Sigmoid colon (tissue), 7 donors: ENCODE results near the gene CACNA1G. TPM values are rescaled to one million over a fixed set of nuclear protein-coding genes. Genes with fewer than 3 reads are reported as not detected.

Experiments used
- DNase-seq: peaks from one replicate; pipeline ENCODE4 v3.0.0-alpha.2; 2019
- H3K27ac ChIP-seq, 4 donors: fragments of 200-600 bp; sonication (generic); one replicate each; pipeline ENCODE4 v1.5.1; 2016 to 2019; ENCODE audit warnings: mild to moderate bottlenecking in 1 of 4
- H3K27me3 ChIP-seq, 3 donors: fragments of 200-600 bp; sonication (generic); one replicate each; pipeline ENCODE4 v1.5.1; 2019; ENCODE audit warnings: mild to moderate bottlenecking in 1 of 3
- H3K36me3 ChIP-seq, 4 donors: fragments of 200-600 bp; sonication (generic); one replicate each; pipeline ENCODE4 v1.5.1; 2016 to 2019
- H3K4me1 ChIP-seq, 4 donors: fragments of 200-600 bp; sonication (generic); one replicate each; pipeline ENCODE4 v1.5.1; 2017 to 2019
- H3K4me3 ChIP-seq, 4 donors: fragments of 200-600 bp; sonication (generic); one replicate each; pipeline ENCODE4 v1.5.1; 2017 to 2019; ENCODE audit warnings: mild to moderate bottlenecking in 2 of 4, moderate library complexity in 1 of 4
- H3K9me3 ChIP-seq, 4 donors: fragments of 200-600 bp in 3 of 4; sonication (generic) in 3 of 4; one replicate each; pipeline versions ENCODE4 v1.5.1 to v1.6.1; 2013 to 2019
- CTCF ChIP-seq, 4 experiments: fragments of 450-650 bp in 3 of 4; fragments of 200-600 bp in 1 of 4; IDR thresholded peaks; one replicate each; pipeline ENCODE4 v1.5.1; 2016 to 2019; ENCODE audit warnings: antibody characterized with exemption in 4 of 4, mild to moderate bottlenecking in 3 of 4, moderate library complexity in 2 of 4
- EP300 ChIP-seq, 4 donors: sonication (generic); formaldehyde crosslinking; IDR thresholded peaks; one replicate each; pipeline ENCODE4 v1.6.1; 2017; ENCODE audit warnings: antibody characterized with exemption in 4 of 4
- POLR2A ChIP-seq, 2 donors: fragments of 450-650 bp; IDR thresholded peaks; one replicate each; pipeline ENCODE4 v1.6.1; 2016; ENCODE audit warnings: antibody characterized with exemption in 2 of 2, mild to moderate bottlenecking in 2 of 2, moderate library complexity in 2 of 2
- POLR2AphosphoS5 ChIP-seq, 4 donors: sonication (generic); formaldehyde crosslinking; IDR thresholded peaks; one replicate each; pipeline ENCODE4 v1.6.1; 2017; ENCODE audit warnings: antibody characterized with exemption in 4 of 4
- WGBS, 2 donors: extraction: QIAGEN DNeasy Blood & Tissue Kit; methylation state at CpG; one replicate each; pipeline ENCODE4 v1.1.7; 2013; 5-methylcytosine and 5-hydroxymethylcytosine counted together
- intact Hi-C: fragments of 100-400 bp; cut with DNase I; formaldehyde crosslinking; loops from one replicate; pipeline ENCODE4 v1.15.1; 2023
- polyA plus RNA-seq, 3 donors: library from polyadenylated mRNA; stranded (reverse); fragments of 200-250 nt; gene quantifications; one replicate each; pipeline ENCODE4 v1.2.3, GENCODE V29; 2013
- total RNA-seq, 4 donors: library from RNA; depleted of rRNA; stranded (reverse); fragments of >200 nt; gene quantifications; one replicate each; pipeline ENCODE4 v1.1.0, GENCODE V29; 2016
- donor health status: healthy with polysubstance abuse.
- donor health status: Bipolar disorder and iron deficiency.
- donor health status: healthy.

Gene CACNA1G
- total and polyA plus RNA-seq, 7 donors: under 0.01 to 1.4 (median 0.34) TPM; not detected in 1

GRCh38 chr17:50594128-50594823, 33.8 kb downstream of the CACNA1G start:
- no peak for DNase-seq
- H3K27me3 ChIP-seq: no peaks in the 10 kb centered on the region
- H3K4me3 ChIP-seq: no peak overlapping the region
- H3K36me3 ChIP-seq: no peaks in the 10 kb centered on the region
- no peak overlapping the region for H3K27ac ChIP-seq
- WGBS, 2 donors: 84 to 85% methylated on average over 11 of the region's 11 CpGs
- H3K4me1 ChIP-seq: peaks cover 0 to 11% (median 9%) of the 10 kb centered on the region in 4 donors
- intact Hi-C loops: no loop called here
- no peak for TF ChIP-seq CTCF (IDR thresholded peaks at IDR 0.05)
- no peak for TF ChIP-seq POLR2AphosphoS5 (IDR thresholded peaks at IDR 0.05)
- TF ChIP-seq POLR2A (IDR thresholded peaks at IDR 0.05): no peak
- no peak for TF ChIP-seq EP300 (IDR thresholded peaks at IDR 0.05)
- no peaks in the 10 kb centered on the region for H3K9me3 ChIP-seq

GRCh38 chr17:50594892-50595291, 34.4 kb downstream of the CACNA1G start:
- Histone ChIP-seq H3K9me3 (no peaks in the 10 kb centered on the region), H3K4me3 (no peak overlapping the region), H3K27me3 (no peaks in the 10 kb centered on the region)

GRCh38 chr17:50596191-50597037, 35.9 kb downstream of the CACNA1G start:
- Histone ChIP-seq H3K36me3 (no peaks in the 10 kb centered on the region), H3K4me1 (no peaks in the 10 kb centered on the region), H3K27ac (no peak overlapping the region), H3K9me3 (no peaks in the 10 kb centered on the region), H3K27me3 (no peaks in the 10 kb centered on the region), H3K4me3 (no peak overlapping the region)
- DNase-seq: no peak
- 47 to 77% methylated on average over 34 of the region's 34 CpGs for WGBS, 2 donors
- intact Hi-C loops: no loop called here
- TF ChIP-seq POLR2AphosphoS5 (IDR thresholded peaks at IDR 0.05) (no peak), EP300 (IDR thresholded peaks at IDR 0.05) (no peak), CTCF (IDR thresholded peaks at IDR 0.05) (no peak), POLR2A (IDR thresholded peaks at IDR 0.05) (no peak)

More at GRCh38 chr17:50594892-50595291, 34.4 kb downstream of the CACNA1G start:
- TF ChIP-seq CTCF (IDR thresholded peaks at IDR 0.05) (no peak), EP300 (IDR thresholded peaks at IDR 0.05) (no peak), POLR2AphosphoS5 (IDR thresholded peaks at IDR 0.05) (no peak), POLR2A (IDR thresholded peaks at IDR 0.05) (no peak)
- WGBS, 2 donors: 91 to 92% methylated on average over 21 of the region's 21 CpGs
- Histone ChIP-seq H3K4me1 (peaks cover 0 to 5% (median 4%) of the 10 kb centered on the region in 4 donors), H3K27ac (no peak overlapping the region), H3K36me3 (no peaks in the 10 kb centered on the region)
- no peak for DNase-seq
- intact Hi-C loops: no loop called here

GRCh38 chr17:50598487-50598886, 38.0 kb downstream of the CACNA1G start:
- H3K9me3 ChIP-seq: no peaks in the 10 kb centered on the region
- H3K4me1 ChIP-seq: no peaks in the 10 kb centered on the region
- no peak for DNase-seq
- intact Hi-C loops: no loop called here
- 71 to 82% methylated on average over 5 of the region's 5 CpGs for WGBS, 2 donors
- H3K36me3 ChIP-seq: no peaks in the 10 kb centered on the region
- no peak for TF ChIP-seq CTCF (IDR thresholded peaks at IDR 0.05)
- TF ChIP-seq POLR2AphosphoS5 (IDR thresholded peaks at IDR 0.05): no peak
- TF ChIP-seq POLR2A (IDR thresholded peaks at IDR 0.05): no peak
- no peak for TF ChIP-seq EP300 (IDR thresholded peaks at IDR 0.05)
- H3K27ac ChIP-seq: no peak overlapping the region
- no peak overlapping the region for H3K4me3 ChIP-seq
- no peaks in the 10 kb centered on the region for H3K27me3 ChIP-seq
